Tongue (tissue), 2 donors: ENCODE measurements around the gene DAAM1. TPM values are rescaled to one million over a fixed set of nuclear protein-coding genes. Genes with fewer than 3 reads are reported as not detected.
A peak's percentile ranks its signal among the peaks of the same experiment; 100 is the strongest.

Source experiments
- DNase-seq: peaks from one replicate; pipeline ENCODE4 v3.0.0-alpha.2; 2015
- total RNA-seq: library from RNA; depleted of rRNA; stranded (reverse); fragments of >200 nt; gene quantifications from one replicate; pipeline ENCODE4 v1.2.3, GENCODE V29; 2014

Gene DAAM1
- total RNA-seq, result 84.7 TPM

- peak; percentile 99 for DNase-seq
These were observed at the start of gene DAAM1 for GRCh38 chr14:59188461-59189090. Gene DAAM1, plus strand, starts transcription at chr14:59188667. Its CDS starts 74,811 bp downstream, at chr14:59263478.

GRCh38 chr14:59139324-59139723 lies 49.1 kb upstream of the DAAM1 start:
- no peak for DNase-seq

DNA sequence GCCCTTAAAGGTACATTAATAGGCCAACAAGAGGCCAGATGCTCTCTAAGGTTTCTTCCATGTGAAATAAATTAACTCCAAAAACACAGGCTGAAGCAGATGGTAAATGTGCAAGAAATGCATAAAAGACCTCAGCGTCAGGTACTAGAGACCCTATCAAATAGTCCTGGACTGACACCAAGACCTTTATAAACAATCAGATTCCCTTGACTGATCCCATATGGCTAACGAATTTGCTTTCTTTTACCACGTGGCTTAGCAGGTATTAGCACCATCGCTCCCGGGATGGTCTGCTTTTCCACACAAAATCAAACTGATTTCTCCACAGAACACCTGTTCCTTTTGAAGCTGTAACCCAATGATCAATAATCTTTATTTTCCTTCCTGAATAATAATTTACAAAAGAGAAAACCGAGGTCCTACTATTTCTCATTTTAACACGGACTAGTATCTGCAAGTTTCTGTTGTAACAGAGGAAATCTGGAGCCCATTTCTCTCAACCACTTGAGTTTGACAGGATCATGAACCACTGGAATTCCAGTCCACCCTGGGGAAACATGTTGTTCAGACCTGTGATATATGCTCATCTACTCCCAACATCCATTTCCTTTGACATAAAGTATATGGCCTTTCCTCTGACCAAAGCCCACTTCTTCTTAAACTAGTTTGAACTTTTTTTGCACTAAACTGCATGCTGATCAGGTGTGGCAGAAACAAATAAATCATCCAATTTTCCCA lies 48.2 kb upstream of the DAAM1 start:
- DNase-seq, result no peak

DNA sequence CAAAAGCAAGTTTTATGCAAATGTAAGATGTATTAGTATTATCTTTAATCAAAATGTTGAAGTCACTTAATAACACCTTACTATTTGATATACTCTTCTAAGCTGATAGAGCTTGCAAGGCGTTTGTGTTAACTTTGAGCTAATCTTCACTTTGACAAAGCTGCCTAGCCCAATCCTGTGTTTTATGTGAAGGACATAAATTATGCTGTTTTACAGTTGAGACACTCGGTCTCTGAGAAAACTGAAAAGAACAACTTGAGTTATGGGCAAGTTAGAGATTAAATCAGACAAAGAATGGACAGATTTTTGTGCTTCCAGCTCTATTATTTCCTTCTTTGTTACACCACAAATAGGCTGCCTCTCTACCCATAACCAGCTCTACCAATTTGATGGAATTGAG lies 42.0 kb upstream of the DAAM1 start:
- no peak for DNase-seq

GRCh38 chr14:59147007-59147406 lies 41.5 kb upstream of the DAAM1 start:
- peak; percentile 53 for DNase-seq

DNA sequence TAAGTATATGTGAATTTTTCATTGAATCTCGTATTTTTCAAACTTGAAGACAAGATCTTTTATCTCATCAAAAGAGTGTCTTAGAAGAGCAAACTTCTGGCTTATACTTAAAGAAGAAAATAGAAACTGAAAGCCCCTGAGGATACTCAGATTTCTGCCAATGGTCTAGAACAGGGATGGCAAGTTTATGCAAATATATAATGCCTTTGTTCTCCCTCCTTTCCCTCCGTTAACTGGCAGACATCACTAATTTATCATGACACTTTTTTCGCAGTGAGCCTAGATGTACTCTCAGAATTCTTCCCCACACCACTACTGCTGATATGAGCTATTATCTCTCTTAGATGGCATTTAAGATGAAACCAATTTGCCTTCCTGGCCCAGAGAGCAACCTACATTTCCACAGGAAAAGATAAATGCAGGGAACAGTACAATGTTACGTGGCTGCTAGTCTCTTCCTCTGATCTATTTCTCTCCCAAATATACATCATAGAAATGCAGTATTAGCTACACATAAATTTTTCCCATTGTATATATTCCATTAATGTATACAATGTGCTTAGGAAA lies 40.0 kb upstream of the DAAM1 start:
- DNase-seq, result no peak

GRCh38 chr14:59150990-59151389 lies 37.5 kb upstream of the DAAM1 start:
- DNase-seq, result no peak

DNA sequence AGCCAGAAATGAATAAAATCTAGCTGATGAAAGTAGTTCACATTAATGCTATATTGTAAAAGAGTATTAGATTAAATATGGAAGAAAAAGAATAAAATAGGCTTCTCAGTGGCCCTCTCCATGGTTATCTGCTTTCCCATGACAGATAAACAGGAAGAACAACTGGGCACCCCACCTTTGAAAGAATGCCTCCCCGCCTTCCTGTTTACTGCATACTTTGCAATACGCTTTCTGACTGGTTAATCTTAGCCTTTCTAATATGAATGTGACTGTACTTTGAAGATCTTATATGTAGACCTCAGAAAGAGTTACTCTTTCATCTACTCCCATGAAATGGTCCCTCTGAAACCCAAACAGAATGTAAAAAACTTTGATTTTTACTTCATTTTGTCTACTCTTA lies 34.1 kb upstream of the DAAM1 start:
- DNase-seq, result no peak

DNA sequence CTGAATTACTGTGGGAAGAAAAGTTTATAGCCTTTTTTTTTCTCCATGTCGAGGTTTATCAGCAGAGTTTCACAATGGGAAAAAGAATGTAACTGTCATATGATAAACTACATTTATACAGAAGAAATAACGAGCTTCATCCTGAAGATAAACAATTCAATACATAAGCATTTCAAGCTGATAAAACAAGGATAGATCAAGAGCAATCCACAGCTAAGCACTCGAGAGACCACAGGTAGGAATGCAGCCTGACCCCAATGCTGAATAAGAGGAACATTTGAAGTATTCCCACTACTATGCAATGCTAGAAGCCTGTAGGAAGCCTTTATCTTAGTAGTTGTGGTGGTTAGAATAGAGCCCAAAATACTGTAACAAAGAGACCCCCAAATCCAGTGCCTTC lies 32.6 kb upstream of the DAAM1 start:
- DNase-seq, result no peak

- DNase-seq, result peak; percentile 55
These were observed 29.3 kb upstream of the DAAM1 start for GRCh38 chr14:59159169-59159568.

- no peak for DNase-seq
These were observed 28.0 kb upstream of the DAAM1 start for GRCh38 chr14:59160506-59160905.

- peak; percentile 82 for DNase-seq
These were observed 26.8 kb upstream of the DAAM1 start for GRCh38 chr14:59161561-59162175.

GRCh38 chr14:59166258-59166657 lies 22.2 kb upstream of the DAAM1 start:
- no peak for DNase-seq

GRCh38 chr14:59175404-59175803 lies 13.1 kb upstream of the DAAM1 start:
- DNase-seq, result no peak

- no peak for DNase-seq
These were observed 11.7 kb upstream of the DAAM1 start for GRCh38 chr14:59176765-59177164.

- DNase-seq, result no peak
These were observed 11.2 kb upstream of the DAAM1 start for GRCh38 chr14:59177262-59177661.

DNA sequence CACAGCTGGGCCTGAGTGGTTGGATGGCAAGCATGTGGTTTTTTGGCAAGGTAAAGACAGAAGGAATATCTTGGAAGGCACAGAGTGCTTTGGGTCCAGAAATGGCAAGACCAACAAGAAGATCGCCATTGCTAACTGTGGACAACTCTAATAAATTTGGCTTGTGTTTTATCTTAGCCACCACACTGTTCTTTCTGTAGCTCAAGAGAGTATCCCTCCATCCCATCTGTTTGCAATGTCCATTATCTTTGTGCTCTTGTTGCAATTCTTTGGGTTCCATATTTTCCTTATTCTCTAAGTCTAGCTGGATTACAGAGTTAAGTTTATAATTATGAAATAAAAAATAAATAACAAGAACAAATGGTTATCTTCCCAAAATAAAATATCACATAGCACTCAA lies 6.7 kb upstream of the DAAM1 start:
- no peak for DNase-seq

DNA sequence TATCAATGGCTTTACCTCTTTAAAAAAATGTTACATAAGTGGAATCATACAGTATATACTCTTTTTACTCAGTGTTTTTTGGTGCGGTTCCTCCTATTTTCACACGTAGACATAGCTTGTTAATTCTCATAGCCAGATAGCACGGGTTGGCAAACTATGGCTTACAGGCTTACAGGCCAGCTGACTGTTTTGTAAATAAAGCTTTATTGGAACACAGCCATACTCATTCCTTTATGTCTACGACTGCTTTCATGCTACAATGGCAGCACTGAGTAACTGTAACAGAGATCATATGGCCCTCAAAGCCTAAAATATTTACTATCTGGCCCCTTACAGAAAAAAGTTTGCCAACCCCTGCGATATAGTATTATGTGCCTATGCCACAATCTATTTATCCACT lies 5.8 kb upstream of the DAAM1 start:
- DNase-seq, result no peak

- no peak for DNase-seq
These were observed 5.3 kb upstream of the DAAM1 start for GRCh38 chr14:59183150-59183549.

DNA sequence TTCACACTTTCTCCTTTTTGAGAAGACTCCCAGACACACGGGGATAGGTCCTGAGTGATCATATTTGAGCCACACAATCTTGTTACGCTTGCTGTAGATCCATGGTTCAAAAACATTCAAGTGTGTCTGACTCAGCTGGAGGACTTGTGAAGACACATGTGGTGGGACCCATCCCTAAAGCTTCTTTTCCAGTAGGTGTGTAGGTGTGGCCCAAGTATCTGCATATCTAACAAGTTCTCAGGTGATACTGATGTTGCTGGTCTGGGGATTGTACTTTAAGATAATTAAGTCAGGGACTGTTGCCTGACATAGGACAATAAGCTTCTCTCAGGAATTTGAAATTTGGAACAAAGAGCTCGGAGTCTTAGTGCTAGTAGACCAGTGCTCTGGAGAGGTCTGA lies 4.1 kb upstream of the DAAM1 start:
- DNase-seq, result no peak

GRCh38 chr14:59185676-59186075 lies 2.8 kb upstream of the DAAM1 start:
- no peak for DNase-seq

DNA sequence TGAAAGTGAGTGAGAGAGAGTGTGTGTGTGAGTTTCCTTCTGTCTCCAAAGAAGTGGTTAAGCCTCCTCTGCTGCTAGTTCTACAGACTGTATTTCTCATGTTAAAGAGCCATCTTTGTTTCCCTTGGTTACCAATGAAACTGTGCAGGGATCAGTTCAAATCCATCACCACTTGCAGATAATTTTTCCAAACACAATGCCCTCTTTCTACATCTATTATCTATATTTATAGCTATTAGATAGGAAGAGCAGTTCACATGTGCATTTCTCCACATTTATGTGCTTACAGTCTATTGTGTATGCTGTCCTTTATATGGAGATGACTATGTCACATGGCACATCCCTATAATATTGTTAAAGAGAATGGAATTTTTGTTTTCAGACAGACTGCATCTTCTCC lies 2.2 kb upstream of the DAAM1 start:
- DNase-seq, result no peak

DNA sequence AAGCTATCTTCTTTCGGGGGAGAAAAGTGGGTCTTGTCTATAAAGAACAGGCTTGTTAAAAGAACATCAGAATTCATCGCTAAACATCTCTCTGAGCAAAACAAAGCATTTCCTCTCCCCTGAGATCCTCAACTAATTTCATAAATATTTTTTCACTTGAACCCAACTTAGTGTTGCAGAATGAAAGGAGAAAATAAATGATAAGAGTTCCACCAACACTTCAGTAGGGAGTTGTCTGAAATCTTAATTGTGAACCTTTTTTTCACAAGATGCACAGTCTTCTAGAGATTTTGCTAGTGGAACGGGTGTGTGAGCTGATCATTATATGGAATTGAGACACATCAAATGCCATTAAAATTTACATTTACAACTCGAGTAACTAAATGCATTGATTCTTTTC lies 1.3 kb upstream of the DAAM1 start:
- no peak for DNase-seq
